Measurements from ENCODE around the gene RND3. TPM values are rescaled to one million over a fixed set of nuclear protein-coding genes. Genes with fewer than 3 reads are reported as not detected.

The RND3 gene
- total RNA-seq, 2 experiments from 2014 or later: not detected

DNA sequence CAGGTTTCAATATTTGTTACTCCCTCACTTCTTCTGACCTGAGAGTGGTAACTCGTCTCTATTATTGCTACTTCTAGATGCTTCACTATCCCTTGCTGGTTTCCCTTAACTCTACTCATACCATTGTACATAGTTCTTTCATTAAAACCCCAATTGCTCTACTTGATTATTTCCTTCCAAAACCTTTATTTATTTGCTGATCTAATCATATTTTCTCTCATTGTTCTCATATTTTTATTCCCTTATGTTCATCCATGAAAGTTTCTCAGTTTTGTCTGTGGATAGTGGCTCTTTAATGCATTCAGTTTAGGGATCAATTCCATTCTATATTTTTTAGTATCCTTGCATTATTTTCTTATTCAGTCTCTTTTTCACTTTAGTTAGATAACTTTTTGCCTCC is 42.1 kb downstream of the RND3 start:
- Histone ChIP-seq H3K4me2 (ENCODE audit: low read length) (no peak overlapping the region), H3K79me2 (ENCODE audit: insufficient read depth, low read depth, low read length) (no peaks in the 10 kb centered on the region), H3K9me3 (ENCODE audit: low read length) (no peaks in the 10 kb centered on the region), H4K20me1 (ENCODE audit: insufficient read depth, low read length) (no peaks in the 10 kb centered on the region), H3K36me3 (ENCODE audit: insufficient read depth, low read length) (no peaks in the 10 kb centered on the region), H2AFZ (ENCODE audit: low read length) (no peak overlapping the region), H3K4me1 (ENCODE audit: insufficient read depth, low read length, poor library complexity, severe bottlenecking) (no peaks in the 10 kb centered on the region), H3K4me3 (ENCODE audit: low read depth, low read length, poor library complexity, severe bottlenecking) (no peak overlapping the region), H3K9me2 (ENCODE audit: insufficient read depth, low read length) (no peaks in the 10 kb centered on the region), H3K27ac (ENCODE audit: low read depth, low read length, poor library complexity, severe bottlenecking) (no peak overlapping the region)
- intact Hi-C loops (cut with micrococcal nuclease; ENCODE audit: unreplicated experiment): no loop called here
- POLR2A ChIA-PET: no interaction called here
- CTCF ChIA-PET (ENCODE audit: unreplicated experiment): no interaction called here
- no peak for DNase-seq (ENCODE audit: low spot score)
- TF ChIP-seq, protein P1, sequence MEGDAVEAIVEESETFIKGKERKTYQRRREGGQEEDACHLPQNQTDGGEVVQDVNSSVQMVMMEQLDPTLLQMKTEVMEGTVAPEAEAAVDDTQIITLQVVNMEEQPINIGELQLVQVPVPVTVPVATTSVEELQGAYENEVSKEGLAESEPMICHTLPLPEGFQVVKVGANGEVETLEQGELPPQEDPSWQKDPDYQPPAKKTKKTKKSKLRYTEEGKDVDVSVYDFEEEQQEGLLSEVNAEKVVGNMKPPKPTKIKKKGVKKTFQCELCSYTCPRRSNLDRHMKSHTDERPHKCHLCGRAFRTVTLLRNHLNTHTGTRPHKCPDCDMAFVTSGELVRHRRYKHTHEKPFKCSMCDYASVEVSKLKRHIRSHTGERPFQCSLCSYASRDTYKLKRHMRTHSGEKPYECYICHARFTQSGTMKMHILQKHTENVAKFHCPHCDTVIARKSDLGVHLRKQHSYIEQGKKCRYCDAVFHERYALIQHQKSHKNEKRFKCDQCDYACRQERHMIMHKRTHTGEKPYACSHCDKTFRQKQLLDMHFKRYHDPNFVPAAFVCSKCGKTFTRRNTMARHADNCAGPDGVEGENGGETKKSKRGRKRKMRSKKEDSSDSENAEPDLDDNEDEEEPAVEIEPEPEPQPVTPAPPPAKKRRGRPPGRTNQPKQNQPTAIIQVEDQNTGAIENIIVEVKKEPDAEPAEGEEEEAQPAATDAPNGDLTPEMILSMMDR (conservative IDR thresholded peaks at IDR 0.05; ENCODE audit: low read length): no peak
- TF ChIP-seq EZH2phosphoT487 (IDR thresholded peaks at IDR 0.05; ENCODE audit: borderline replicate concordance, low read depth, low read length): no peak
- BruUV-seq (replicated peaks): no TSS peak

DNA sequence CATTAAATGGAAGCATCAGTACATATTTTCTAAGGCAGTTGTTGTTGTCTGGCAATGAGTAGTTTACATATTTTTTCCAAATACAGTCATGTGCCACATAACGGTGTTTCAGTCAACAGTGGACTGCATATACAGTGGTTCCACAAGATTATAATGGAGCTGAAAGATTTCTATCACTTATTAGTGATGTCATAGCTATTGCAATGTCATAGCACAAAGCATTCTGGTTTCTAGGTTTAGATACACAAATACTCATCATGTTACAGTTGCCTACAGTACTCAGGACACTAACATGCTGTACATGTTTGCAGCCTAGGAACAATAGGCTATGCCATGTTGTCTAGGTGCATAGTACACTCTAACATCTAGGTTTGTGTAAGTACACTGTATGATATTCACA is 45.0 kb downstream of the RND3 start:
- Histone ChIP-seq H3K9me2 (ENCODE audit: insufficient read depth, low read length) (no peaks in the 10 kb centered on the region), H3K4me1 (ENCODE audit: insufficient read depth, low read length, poor library complexity, severe bottlenecking) (no peaks in the 10 kb centered on the region), H3K4me3 (ENCODE audit: low read depth, low read length, poor library complexity, severe bottlenecking) (no peak overlapping the region), H3K27ac (ENCODE audit: low read depth, low read length, poor library complexity, severe bottlenecking) (no peak overlapping the region), H3K36me3 (ENCODE audit: insufficient read depth, low read length) (no peaks in the 10 kb centered on the region), H2AFZ (ENCODE audit: low read length) (no peak overlapping the region), H4K20me1 (ENCODE audit: insufficient read depth, low read length) (no peaks in the 10 kb centered on the region), H3K9me3 (ENCODE audit: low read length) (no peaks in the 10 kb centered on the region), H3K4me2 (ENCODE audit: low read length) (no peak overlapping the region), H3K79me2 (ENCODE audit: insufficient read depth, low read depth, low read length) (no peaks in the 10 kb centered on the region)
- ChIA-PET POLR2A (no interaction called here), CTCF (ENCODE audit: unreplicated experiment) (no interaction called here)
- no TSS peak for BruUV-seq (replicated peaks)
- DNase-seq (ENCODE audit: low spot score): no peak
- TF ChIP-seq EZH2phosphoT487 (IDR thresholded peaks at IDR 0.05; ENCODE audit: borderline replicate concordance, low read depth, low read length): no peak
- TF ChIP-seq, protein P1 (conservative IDR thresholded peaks at IDR 0.05; ENCODE audit: low read length): no peak
- intact Hi-C loops (cut with micrococcal nuclease; ENCODE audit: unreplicated experiment): no loop called here

DNA sequence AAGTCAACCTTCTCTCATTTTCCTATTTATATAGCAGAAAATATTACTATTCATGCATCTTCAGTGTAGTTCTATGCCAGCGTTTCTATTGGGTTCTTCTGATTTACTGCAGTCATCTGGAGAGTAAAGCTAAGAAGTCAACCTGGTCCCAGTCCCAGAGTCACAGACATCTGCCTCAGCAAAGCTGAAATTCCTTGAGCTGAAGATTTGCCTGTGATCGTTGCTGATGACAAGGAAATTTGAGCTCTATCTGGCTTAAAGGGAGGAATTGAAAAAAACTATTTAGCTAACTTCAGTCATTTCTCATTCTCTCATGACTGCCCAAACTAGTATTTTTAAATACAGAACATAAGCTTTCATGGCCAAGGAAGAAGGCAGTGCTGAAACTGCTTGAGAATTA is 45.7 kb downstream of the RND3 start:
- Histone ChIP-seq H3K4me1 (ENCODE audit: insufficient read depth, low read length, poor library complexity, severe bottlenecking) (no peaks in the 10 kb centered on the region), H3K9me2 (ENCODE audit: insufficient read depth, low read length) (no peaks in the 10 kb centered on the region), H3K4me2 (ENCODE audit: low read length) (no peak overlapping the region), H3K27ac (ENCODE audit: low read depth, low read length, poor library complexity, severe bottlenecking) (no peak overlapping the region), H3K79me2 (ENCODE audit: insufficient read depth, low read depth, low read length) (no peaks in the 10 kb centered on the region), H3K36me3 (ENCODE audit: insufficient read depth, low read length) (no peaks in the 10 kb centered on the region), H4K20me1 (ENCODE audit: insufficient read depth, low read length) (no peaks in the 10 kb centered on the region), H3K9me3 (ENCODE audit: low read length) (no peaks in the 10 kb centered on the region), H3K4me3 (ENCODE audit: low read depth, low read length, poor library complexity, severe bottlenecking) (no peak overlapping the region), H2AFZ (ENCODE audit: low read length) (no peak overlapping the region)
- BruUV-seq (replicated peaks): no TSS peak
- CTCF ChIA-PET (ENCODE audit: unreplicated experiment): no interaction called here
- DNase-seq (ENCODE audit: low spot score): no peak
- POLR2A ChIA-PET: no interaction called here
- intact Hi-C loops (cut with micrococcal nuclease; ENCODE audit: unreplicated experiment): no loop called here
- TF ChIP-seq EZH2phosphoT487 (IDR thresholded peaks at IDR 0.05; ENCODE audit: borderline replicate concordance, low read depth, low read length): no peak
- TF ChIP-seq, protein P1 (conservative IDR thresholded peaks at IDR 0.05; ENCODE audit: low read length): no peak
